Stimulated activated CD4-positive, alpha-beta T cell treated with anti-CD3 and anti-CD28 coated beads, Interleukin-1b, Interleukin-23, amount 100 ng/mL, for 1 hour (primary cell): Measurements from ENCODE around the gene KSR1.
"Not testable (repeated sequence)": the region's sequence is repeated elsewhere in the genome, so short reads cannot be mapped to it uniquely, and the experiment has no call there.

Experiments used
- DNase-seq, 2 donors: peaks; one replicate each; pipeline ENCODE4 v3.0.0-alpha.2; 2020; ENCODE audit warnings: low read depth in 2 of 2

KSR1 gene

DNA sequence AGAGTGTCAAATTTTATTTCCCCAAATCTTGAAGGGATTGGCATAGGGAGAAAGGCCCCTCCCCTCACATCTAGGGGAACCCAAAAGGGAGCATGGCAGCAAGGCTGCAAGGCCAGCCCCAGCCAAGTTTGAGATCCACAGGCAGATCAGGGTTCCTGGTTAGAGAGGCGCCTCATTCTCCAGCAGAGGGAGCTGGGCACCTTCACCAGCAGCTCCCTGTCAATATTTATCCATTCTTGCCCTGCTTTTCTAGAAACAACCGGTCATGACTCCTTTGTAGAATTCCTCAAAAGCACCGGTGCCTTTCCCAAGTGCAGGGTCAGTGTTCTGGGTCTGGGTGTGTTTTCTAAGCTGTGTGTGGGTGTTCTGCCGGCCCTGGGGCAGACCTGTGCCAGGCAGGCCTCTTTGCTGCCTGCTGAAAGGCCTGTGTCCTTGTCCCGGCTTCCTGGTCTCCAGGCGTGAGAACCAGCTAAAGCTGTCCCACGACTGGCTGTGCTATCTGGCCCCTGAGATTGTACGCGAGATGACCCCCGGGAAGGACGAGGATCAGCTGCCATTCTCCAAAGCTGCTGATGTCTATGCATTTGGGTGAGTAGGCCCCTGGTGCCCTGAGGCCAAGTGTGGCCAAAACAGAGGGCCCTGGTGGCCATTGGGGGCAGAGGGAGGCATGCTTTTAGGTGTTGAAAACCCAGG is 153.5 kb downstream of the KSR1 start:
- DNase-seq, result no peak

- no peak for DNase-seq
These were observed 154.0 kb downstream of the KSR1 start for GRCh38 chr17:27610304-27610677.

- no peak for DNase-seq
These were observed 156.0 kb downstream of the KSR1 start for GRCh38 chr17:27612160-27612770.

DNA sequence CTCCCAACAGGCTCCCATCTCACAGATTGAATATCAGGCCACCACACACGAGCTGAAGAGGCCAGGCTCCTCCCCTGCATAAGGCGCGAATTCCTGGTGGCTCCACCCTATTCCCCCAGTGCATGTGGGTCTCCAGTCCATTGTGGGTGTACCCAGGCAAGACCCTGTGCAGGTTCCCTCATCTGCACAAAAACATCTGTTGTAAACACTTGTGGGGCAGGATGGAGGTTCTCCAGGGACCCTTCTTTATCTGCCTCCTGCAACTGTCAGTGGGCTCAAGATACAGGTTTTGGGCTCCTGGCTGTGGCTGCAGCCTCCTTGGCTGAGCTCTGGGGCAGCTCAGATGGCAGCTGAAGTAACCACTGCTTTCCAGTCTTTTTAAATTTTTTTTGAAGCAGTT is 157.2 kb downstream of the KSR1 start:
- no peak for DNase-seq

GRCh38 chr17:27615121-27615520 is 158.9 kb downstream of the KSR1 start:
- DNase-seq, result no peak

GRCh38 chr17:27616414-27616813 is 160.2 kb downstream of the KSR1 start:
- DNase-seq, result no peak

GRCh38 chr17:27618417-27618816 is 162.2 kb downstream of the KSR1 start:
- no peak for DNase-seq

GRCh38 chr17:27620721-27621120 is 164.5 kb downstream of the KSR1 start:
- DNase-seq, result no peak

- DNase-seq, result no peak
These were observed 165.3 kb downstream of the KSR1 start for GRCh38 chr17:27621536-27621935.

DNA sequence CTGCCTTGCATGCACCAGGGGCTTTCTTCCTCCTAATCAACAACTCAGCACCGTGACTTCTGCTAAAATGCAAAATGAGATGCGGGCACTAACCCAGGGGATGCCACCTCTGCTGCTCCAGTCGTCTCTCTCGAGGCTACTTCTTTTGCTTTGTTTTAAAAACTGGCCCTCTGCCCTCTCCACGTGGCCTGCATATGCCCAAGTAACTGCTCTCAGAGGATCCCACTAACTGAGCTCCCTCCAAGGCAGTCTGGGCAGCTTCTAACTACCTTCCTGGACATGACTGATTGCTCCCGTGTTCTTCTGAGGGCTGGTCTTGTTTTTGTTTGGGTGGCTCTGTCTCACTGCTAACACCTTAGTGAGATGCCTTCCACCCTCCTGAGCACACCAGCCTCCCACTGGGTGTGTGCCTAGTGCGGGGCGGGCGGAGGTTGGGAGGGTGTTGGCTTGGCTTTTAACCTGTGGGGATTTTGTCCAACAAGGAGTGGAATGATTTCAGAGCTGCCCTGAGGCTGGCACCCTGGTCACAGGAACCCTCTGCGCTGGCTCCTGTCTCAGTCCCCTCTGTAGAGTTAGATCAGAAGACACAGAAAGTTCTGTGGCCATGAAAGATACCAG is 165.8 kb downstream of the KSR1 start:
- no peak for DNase-seq

DNA sequence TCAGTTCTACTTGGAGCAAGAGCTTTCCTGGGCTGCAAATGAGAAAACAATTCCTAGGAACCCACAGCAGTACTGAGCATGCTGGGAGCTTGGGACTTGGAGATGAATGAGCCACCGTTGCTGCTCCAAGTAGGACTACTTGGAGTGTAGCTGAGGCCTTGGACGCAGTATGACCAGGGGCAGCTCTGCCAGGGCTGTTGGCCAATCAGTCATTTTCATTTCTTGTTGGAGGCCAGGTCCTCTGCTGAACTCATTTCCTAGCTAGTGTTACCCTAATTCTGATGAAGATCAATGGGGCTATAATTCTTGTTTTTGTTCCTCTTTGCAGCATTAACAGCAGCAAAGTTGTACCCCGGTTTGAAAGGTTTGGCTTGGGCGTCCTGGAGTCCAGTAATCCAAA is 166.7 kb downstream of the KSR1 start:
- no peak for DNase-seq

DNA sequence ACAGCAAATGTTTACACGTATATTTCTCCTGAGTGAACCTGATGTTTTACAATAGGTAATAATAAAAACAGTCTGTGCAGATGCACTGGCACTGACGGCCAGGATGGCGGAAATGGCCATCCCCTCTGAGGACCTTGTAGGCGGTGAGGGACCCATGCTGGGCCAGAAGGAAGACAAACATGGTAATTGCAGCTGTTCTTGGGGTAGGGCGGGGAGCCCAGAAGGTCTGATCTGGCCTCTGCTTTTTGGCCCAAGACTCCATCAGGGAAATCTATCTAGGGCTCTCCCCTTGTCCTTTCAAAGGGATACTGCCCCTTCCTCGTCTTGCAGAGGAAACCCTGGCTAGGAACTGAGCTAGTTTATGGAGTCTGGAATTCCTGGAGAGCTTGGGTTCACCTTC is 167.4 kb downstream of the KSR1 start:
- DNase-seq, result no peak

- no peak for DNase-seq
These were observed 168.3 kb downstream of the KSR1 start for GRCh38 chr17:27624539-27624938.

- DNase-seq, result no peak
These were observed 169.6 kb downstream of the KSR1 start for GRCh38 chr17:27625856-27626255.

- DNase-seq, result no peak
These were observed 171.3 kb downstream of the KSR1 start for GRCh38 chr17:27627514-27627913.

DNA sequence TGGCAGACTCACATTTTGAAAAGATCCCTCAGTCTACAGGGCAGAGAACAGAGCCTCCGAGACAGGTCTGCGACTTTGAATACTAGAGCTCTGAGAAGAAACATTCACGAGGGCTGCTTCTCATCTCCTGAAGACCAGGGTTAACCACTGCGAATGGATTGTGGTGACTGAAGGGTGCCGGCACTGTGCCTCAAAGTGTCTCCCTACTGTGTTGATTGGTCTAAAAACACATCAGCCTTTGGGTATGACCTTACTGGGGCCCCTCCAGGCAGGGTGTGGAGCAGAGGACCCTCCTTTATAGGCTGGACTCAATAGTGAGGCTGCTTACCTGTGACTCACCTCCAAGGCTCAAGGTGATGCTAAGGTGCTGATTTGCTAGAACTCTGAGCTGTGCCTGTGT is 172.1 kb downstream of the KSR1 start:
- DNase-seq, result no peak

DNA sequence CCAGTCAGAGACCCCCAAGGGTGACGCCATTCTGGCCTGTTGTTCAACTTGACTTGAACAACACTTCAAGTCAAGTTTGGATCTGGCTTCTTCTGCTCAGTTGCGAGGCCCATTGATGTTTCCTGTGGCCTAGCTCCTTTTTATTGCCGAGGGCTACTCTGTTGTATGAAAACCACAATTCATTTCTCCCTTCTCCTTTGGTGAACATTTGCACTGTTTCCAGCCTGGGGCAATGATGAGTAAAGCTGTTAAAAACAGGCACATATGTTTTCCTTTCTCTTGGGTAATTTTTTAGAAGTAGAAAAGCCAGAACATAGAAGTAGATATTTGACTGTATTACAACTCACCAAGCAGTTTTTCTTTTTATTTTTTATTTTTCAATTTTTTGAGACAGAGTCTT is 173.0 kb downstream of the KSR1 start:
- DNase-seq, result not testable (repeated sequence)

DNA sequence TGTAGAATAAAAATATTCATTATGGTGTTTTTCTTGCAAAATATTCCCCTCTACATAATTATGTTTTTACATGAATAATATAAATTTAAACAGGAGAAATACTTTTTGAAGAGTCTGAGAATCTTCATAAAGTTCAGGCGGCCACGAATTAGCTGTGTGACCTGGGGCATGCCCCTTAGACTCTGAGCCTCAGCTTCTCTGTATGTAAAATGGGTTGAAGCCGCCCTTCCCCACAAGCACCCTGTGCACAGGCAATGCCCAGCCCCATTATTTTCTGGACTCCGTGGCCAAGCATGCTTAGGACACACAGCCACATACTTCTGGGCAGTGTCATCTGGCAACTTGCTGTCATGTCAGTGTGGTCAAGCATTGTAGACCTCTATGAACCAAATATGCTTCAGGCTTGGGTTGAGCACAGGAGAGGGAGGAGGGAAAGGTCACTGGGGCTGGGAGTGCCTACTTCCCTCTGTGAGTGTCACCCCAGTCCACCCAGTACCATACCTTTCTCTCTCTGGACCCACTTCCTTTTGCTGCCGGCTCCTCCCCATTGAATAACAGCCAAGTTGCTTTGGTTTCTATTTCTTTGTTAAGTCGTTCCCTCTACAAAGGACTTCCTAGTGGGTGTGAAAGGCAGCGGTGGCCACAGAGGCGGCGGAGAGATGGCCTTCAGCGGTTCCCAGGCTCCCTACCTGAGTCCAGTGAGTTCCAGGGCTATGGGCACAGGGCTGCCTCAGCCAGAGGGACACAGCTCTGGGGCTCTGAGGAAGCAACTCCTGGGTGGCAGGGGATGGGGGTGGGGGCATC is 174.6 kb downstream of the KSR1 start, which contains the start of gene LGALS9:
Gene LGALS9, plus strand, starts transcription at position 582 of the 804 bp plus-strand sequence. Its CDS starts 78 bp downstream, at position 660.
- no peak for DNase-seq

GRCh38 chr17:27631411-27631760 is 175.1 kb downstream of the KSR1 start:
- DNase-seq, result no peak

DNA sequence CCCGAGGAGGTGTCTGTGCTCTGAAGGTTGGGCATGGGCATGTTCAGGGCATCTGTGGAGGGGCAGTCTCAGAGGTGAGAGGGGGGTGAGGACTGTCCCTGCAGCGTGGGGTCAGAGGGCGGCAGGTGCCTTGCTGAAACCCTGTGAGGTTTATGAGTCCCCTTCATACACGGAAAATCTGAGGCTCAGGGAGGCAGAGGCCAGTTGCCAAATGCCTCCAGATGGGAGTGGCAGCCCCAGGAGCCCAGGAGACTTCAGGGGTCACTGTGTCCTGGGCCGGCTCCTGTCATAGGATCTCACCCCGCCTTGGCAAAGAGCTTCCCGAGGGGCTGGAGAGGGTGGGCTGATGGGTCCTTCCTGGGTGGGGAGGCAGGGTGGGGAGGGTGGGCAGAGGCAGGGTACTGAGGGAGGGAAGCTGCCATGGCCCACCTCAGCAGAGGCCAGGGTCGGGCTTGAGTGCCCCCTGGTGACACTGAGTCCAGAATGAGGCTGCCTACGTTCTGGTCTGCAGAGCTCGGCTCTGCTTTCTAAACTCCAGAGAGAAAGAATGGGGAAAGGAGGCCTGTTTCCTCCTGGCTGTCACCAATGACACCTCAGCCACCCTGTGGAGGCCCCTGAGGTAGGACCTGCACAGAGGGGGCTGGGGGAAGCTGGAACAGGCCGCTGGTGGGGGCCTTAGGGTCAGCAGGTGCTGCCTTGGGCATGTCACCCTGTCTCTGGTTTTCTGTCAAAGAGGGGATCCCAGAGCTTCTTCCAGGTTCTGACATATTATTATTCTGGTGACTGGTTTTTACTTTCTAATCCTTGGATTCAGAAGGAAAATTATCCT is 175.9 kb downstream of the KSR1 start:
- no peak for DNase-seq

- not testable (repeated sequence) for DNase-seq
These were observed 176.5 kb downstream of the KSR1 start for GRCh38 chr17:27632766-27633165.
